ENCODE measurements around the gene HOXD11. TPM values are rescaled to one million over a fixed set of nuclear protein-coding genes. Genes with fewer than 3 reads are reported as not detected.

The HOXD11 gene
- total and polyA plus RNA-seq, 8 donors = not detected

- TF ChIP-seq, protein P1, sequence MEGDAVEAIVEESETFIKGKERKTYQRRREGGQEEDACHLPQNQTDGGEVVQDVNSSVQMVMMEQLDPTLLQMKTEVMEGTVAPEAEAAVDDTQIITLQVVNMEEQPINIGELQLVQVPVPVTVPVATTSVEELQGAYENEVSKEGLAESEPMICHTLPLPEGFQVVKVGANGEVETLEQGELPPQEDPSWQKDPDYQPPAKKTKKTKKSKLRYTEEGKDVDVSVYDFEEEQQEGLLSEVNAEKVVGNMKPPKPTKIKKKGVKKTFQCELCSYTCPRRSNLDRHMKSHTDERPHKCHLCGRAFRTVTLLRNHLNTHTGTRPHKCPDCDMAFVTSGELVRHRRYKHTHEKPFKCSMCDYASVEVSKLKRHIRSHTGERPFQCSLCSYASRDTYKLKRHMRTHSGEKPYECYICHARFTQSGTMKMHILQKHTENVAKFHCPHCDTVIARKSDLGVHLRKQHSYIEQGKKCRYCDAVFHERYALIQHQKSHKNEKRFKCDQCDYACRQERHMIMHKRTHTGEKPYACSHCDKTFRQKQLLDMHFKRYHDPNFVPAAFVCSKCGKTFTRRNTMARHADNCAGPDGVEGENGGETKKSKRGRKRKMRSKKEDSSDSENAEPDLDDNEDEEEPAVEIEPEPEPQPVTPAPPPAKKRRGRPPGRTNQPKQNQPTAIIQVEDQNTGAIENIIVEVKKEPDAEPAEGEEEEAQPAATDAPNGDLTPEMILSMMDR (IDR thresholded peaks at IDR 0.05) = no peak
- TF ChIP-seq POLR2A (IDR thresholded peaks at IDR 0.05) (no peak), EP300 (IDR thresholded peaks at IDR 0.05) (no peak), POLR2AphosphoS5 (IDR thresholded peaks at IDR 0.05) (no peak)
- no peak for DNase-seq
- Histone ChIP-seq H3K36me3 (no peaks in the 10 kb centered on the region), H3K9me3 (peaks cover 9 to 57% (median 30%) of the 10 kb centered on the region in 4 donors), H3K4me3 (no peak overlapping the region), H3K27ac (no peak overlapping the region), H3K4me1 (peaks cover 4 to 72% (median 45%) of the 10 kb centered on the region in 4 donors), H3K27me3 (peaks cover 75 to 100% (median 99%) of the 10 kb centered on the region in 3 donors)
- WGBS, 5 donors = 5 to 15% (median 7%) methylated on average over 46 to 66 of the region's 66 CpGs
- intact Hi-C loops (cut with DNase I; ENCODE audit: low total_unique reads) = no loop called here
Observed at GRCh38 chr2:176082824-176083751, 24.0 kb upstream of the HOXD11 start.

GRCh38 chr2:176083796-176084261 is 23.3 kb upstream of the HOXD11 start, which contains the start of gene EVX2:
EVX2 (minus strand) TSS chr2:176083962; CDS start chr2:176083776, 186 bp downstream.
- Histone ChIP-seq H3K9me3 (peaks cover 9 to 54% (median 30%) of the 10 kb centered on the region in 4 donors), H3K4me3 (no peak within 1 kb of the TSS), H3K4me1 (peaks cover 9 to 80% (median 52%) of the 10 kb centered on the region in 4 donors), H3K27me3 (peaks cover 73 to 100% (median 99%) of the 10 kb centered on the region in 3 donors), H3K27ac (no peak within 1 kb of the TSS), H3K36me3 (no peaks in the 10 kb centered on the region)
- 13 to 20% (median 18%) methylated on average over 27 of the region's 27 CpGs for WGBS, 5 donors
- intact Hi-C loops (cut with DNase I; ENCODE audit: low total_unique reads) = no loop called here
- no peak for TF ChIP-seq POLR2AphosphoS5 (IDR thresholded peaks at IDR 0.05)
- TF ChIP-seq EP300 (IDR thresholded peaks at IDR 0.05) = no peak
- TF ChIP-seq POLR2A (IDR thresholded peaks at IDR 0.05) = no peak
- TF ChIP-seq, protein P1 (IDR thresholded peaks at IDR 0.05) = no peak
- no peak for DNase-seq

DNA sequence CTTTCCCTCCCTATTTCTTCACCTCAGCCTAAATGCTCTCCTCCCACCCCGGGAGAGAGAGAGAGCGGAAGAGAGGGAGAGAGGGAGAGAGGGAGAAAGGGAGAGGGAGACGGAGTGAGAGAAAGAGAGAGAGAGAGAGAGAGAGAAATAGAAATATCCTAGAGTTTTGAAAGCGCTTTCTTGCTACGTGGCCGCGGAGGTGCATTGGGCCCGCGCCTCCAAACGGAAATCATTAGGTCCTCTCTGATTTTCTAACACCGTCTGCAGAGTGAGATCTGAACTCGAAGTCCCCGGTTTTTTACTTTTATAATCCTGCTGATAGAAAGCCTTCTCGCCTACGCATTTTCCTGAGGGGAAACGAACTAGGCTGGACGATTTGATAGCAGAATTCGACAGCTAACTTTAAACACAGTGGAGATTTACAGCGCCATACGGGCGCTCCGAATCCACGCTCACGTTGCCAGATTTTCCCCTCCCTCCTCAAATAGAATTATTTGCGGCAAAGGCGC is 22.4 kb upstream of the HOXD11 start:
- Histone ChIP-seq H3K4me3 (no peak overlapping the region), H3K27me3 (peaks cover 66 to 100% (median 99%) of the 10 kb centered on the region in 3 donors), H3K4me1 (peaks cover 9 to 72% (median 46%) of the 10 kb centered on the region in 4 donors), H3K9me3 (peaks cover 9 to 49% (median 30%) of the 10 kb centered on the region in 4 donors), H3K36me3 (no peaks in the 10 kb centered on the region), H3K27ac (no peak overlapping the region)
- TF ChIP-seq EP300 (IDR thresholded peaks at IDR 0.05) (no peak), POLR2A (IDR thresholded peaks at IDR 0.05) (no peak), POLR2AphosphoS5 (IDR thresholded peaks at IDR 0.05) (no peak)
- TF ChIP-seq, protein P1 (IDR thresholded peaks at IDR 0.05) = no peak
- intact Hi-C loops (cut with DNase I; ENCODE audit: low total_unique reads) = no loop called here
- 4 to 9% (median 6%) methylated on average over 26 of the region's 26 CpGs for WGBS, 5 donors
- DNase-seq = no peak

DNA sequence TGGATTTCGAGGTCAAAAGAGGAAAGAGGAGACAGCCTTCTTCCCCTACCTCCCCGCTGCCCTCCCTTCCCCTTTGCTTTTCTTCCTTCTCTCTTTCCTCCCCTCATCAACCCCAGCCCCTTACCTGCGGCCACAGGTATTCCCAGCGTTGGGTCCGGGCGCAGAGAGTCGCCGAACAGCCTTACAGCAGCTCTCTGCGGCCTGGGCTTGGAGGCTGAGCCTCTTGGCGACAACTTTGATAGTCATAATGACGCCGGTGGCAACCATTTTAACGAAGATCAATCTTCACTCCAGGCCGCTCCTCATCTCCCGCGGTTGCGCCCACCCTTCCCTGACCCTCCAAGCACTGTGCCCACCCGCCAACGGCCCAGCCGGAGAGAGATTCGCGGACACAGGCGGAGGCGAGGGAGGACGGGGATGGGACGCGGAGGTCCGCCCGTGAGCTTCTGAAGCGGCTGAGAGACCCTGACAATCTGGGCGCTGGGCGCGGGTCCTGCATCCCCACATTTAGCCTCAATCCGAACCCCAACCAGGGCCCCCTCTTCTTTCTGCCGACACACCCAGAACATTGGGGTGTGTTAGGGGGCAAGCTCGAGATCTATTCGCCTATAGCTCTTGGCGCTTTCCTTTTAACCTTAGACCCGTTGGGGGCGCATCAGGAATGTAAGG is 21.8 kb upstream of the HOXD11 start:
- TF ChIP-seq EP300 (IDR thresholded peaks at IDR 0.05) = no peak
- TF ChIP-seq POLR2AphosphoS5 (IDR thresholded peaks at IDR 0.05) = no peak
- TF ChIP-seq, protein P1 (IDR thresholded peaks at IDR 0.05) = no peak
- no peak for TF ChIP-seq POLR2A (IDR thresholded peaks at IDR 0.05)
- DNase-seq = peak in 1 of 2 donors; percentile 17
- peaks cover 9 to 67% (median 41%) of the 10 kb centered on the region in 4 donors for H3K4me1 ChIP-seq
- H3K9me3 ChIP-seq = peaks cover 9 to 49% (median 30%) of the 10 kb centered on the region in 4 donors
- peaks cover 64 to 100% (median 100%) of the 10 kb centered on the region in 3 donors for H3K27me3 ChIP-seq
- H3K36me3 ChIP-seq = no peaks in the 10 kb centered on the region
- no peak overlapping the region for H3K27ac ChIP-seq
- WGBS, 5 donors = 6 to 11% (median 9%) methylated on average over 27 to 40 of the region's 40 CpGs
- H3K4me3 ChIP-seq = no peak overlapping the region
- intact Hi-C loops (cut with DNase I; ENCODE audit: low total_unique reads) = no loop called here

All from stomach (tissue), 9 donors.